Measurements from ENCODE around the gene GLCCI1.

Gene GLCCI1

GRCh38 chr7:8119262-8119661 lies 150.7 kb downstream of the GLCCI1 start:
- ChIA-PET POLR2A (no interaction called here), CTCF (interaction anchor here (1.3 to 1.4 kb wide), 2 partner anchors 438 to 1016 kb away, joined by 3 read pairs; no protein-coding TSS in a partner anchor)
- H3K4me3 ChIP-seq (ENCODE audit: low read depth, low read length), result no peak overlapping the region
- DNase-seq (ENCODE audit: low read depth, low spot score), result no peak
- no peak for TF ChIP-seq CTCF (IDR thresholded peaks at IDR 0.05; ENCODE audit: insufficient read depth, low read length, missing control alignments)

GRCh38 chr7:8120390-8121058 lies 151.9 kb downstream of the GLCCI1 start:
- POLR2A ChIA-PET, result no interaction called here
- CTCF ChIA-PET, result interaction anchor here (0.6 kb wide), 1 partner anchor 696 kb away, joined by 3 read pairs; no protein-coding TSS in a partner anchor
- no peak for TF ChIP-seq CTCF (IDR thresholded peaks at IDR 0.05; ENCODE audit: insufficient read depth, low read length, missing control alignments)

GRCh38 chr7:8121243-8121642 lies 152.6 kb downstream of the GLCCI1 start:
- ChIA-PET POLR2A (no interaction called here), CTCF (no interaction called here)
- DNase-seq (ENCODE audit: low read depth, low spot score), result no peak
- H3K4me3 ChIP-seq (ENCODE audit: low read depth, low read length), result no peak overlapping the region
- TF ChIP-seq CTCF (IDR thresholded peaks at IDR 0.05; ENCODE audit: insufficient read depth, low read length, missing control alignments), result no peak

More at GRCh38 chr7:8120390-8121058, 151.9 kb downstream of the GLCCI1 start:
- no peak overlapping the region for H3K4me3 ChIP-seq (ENCODE audit: low read depth, low read length)
- DNase-seq (ENCODE audit: low read depth, low spot score), result no peak

- POLR2A ChIA-PET, result no interaction called here
- CTCF ChIA-PET, result no interaction called here
- no peak overlapping the region for H3K4me3 ChIP-seq (ENCODE audit: low read depth, low read length)
- no peak for TF ChIP-seq CTCF (IDR thresholded peaks at IDR 0.05; ENCODE audit: insufficient read depth, low read length, missing control alignments)
- DNase-seq (ENCODE audit: low read depth, low spot score), result no peak
These were observed 157.3 kb downstream of the GLCCI1 start for GRCh38 chr7:8125680-8126444.

GRCh38 chr7:8126601-8127167 lies 158.1 kb downstream of the GLCCI1 start:
- ChIA-PET CTCF (no interaction called here), POLR2A (no interaction called here)
- TF ChIP-seq CTCF (IDR thresholded peaks at IDR 0.05; ENCODE audit: insufficient read depth, low read length, missing control alignments), result no peak
- DNase-seq (ENCODE audit: low read depth, low spot score), result no peak
- H3K4me3 ChIP-seq (ENCODE audit: low read depth, low read length), result no peak overlapping the region
